ENCODE measurements around the gene BRS3. TPM values are rescaled to one million over a fixed set of nuclear protein-coding genes. Genes with fewer than 3 reads are reported as not detected.

The BRS3 gene
- total RNA-seq, 1 donor from 2014 or later, result not detected

GRCh38 chrX:136480383-136480782 is 7.4 kb upstream of the BRS3 start:
- Mint-ChIP-seq H3K27me3 (ENCODE audit: insufficient read depth, low read depth) (peaks cover 2% of the 10 kb centered on the region), H3K4me3 (no peak overlapping the region), H3K36me3 (no peaks in the 10 kb centered on the region), H3K27ac (no peak overlapping the region), H3K4me1 (no peaks in the 10 kb centered on the region), H3K9me3 (peaks cover 9% of the 10 kb centered on the region)
- DNase-seq (ENCODE audit: low spot score), result no peak
- no peaks in the 10 kb centered on the region for H3K36me3 ChIP-seq
- H2AFZ ChIP-seq (replicated peaks), result no peak overlapping the region
- H4K20me1 ChIP-seq (ENCODE audit: low read depth), result no peaks in the 10 kb centered on the region
- no peak overlapping the region for H3K27ac ChIP-seq
- H3K27me3 ChIP-seq, result peaks cover 21% of the 10 kb centered on the region
- no peaks in the 10 kb centered on the region for H3K79me2 ChIP-seq (ENCODE audit: low read depth)
- no peaks in the 10 kb centered on the region for H3F3A ChIP-seq (ENCODE audit: low read depth)
- no peak overlapping the region for H3K4me2 ChIP-seq
- H3K9ac ChIP-seq, result no peak overlapping the region
- H3K9me3 ChIP-seq (ENCODE audit: low read depth), result no peaks in the 10 kb centered on the region
- TF ChIP-seq EZH2phosphoT487 (IDR thresholded peaks at IDR 0.05) (no peak), CTCF (IDR thresholded peaks at IDR 0.05) (no peak)
- no peaks in the 10 kb centered on the region for H3K4me1 ChIP-seq
- no peak overlapping the region for H3K4me3 ChIP-seq

GRCh38 chrX:136488706-136489105 is 959 bp downstream of the BRS3 start:
- H2AFZ ChIP-seq (replicated peaks), result no peak overlapping the region
- no peaks in the 10 kb centered on the region for H3K36me3 ChIP-seq
- no peak overlapping the region for H3K4me2 ChIP-seq
- Mint-ChIP-seq H3K36me3 (no peaks in the 10 kb centered on the region), H3K4me1 (no peaks in the 10 kb centered on the region), H3K27ac (no peak overlapping the region), H3K9me3 (peaks cover 2% of the 10 kb centered on the region), H3K4me3 (no peak overlapping the region), H3K27me3 (ENCODE audit: insufficient read depth, low read depth) (peaks cover 3% of the 10 kb centered on the region)
- H3F3A ChIP-seq (ENCODE audit: low read depth), result no peaks in the 10 kb centered on the region
- no peak overlapping the region for H3K4me3 ChIP-seq
- no peaks in the 10 kb centered on the region for H3K4me1 ChIP-seq
- H3K9me3 ChIP-seq (ENCODE audit: low read depth), result peaks cover under 1% of the 10 kb centered on the region
- no peak for DNase-seq (ENCODE audit: low spot score)
- no peak overlapping the region for H3K9ac ChIP-seq
- H3K79me2 ChIP-seq (ENCODE audit: low read depth), result no peaks in the 10 kb centered on the region
- peaks cover 72% of the 10 kb centered on the region for H3K27me3 ChIP-seq
- H3K27ac ChIP-seq, result no peak overlapping the region
- TF ChIP-seq EZH2phosphoT487 (IDR thresholded peaks at IDR 0.05) (no peak), CTCF (IDR thresholded peaks at IDR 0.05) (no peak), EZH2 (IDR thresholded peaks at IDR 0.05) (no peak)
- no peaks in the 10 kb centered on the region for H4K20me1 ChIP-seq (ENCODE audit: low read depth)

- H3K27ac Mint-ChIP-seq, result no peak overlapping the region
- Histone ChIP-seq H3K27ac (no peak overlapping the region), H2AFZ (replicated peaks) (peak overlapping the region; percentile 68), H3K4me2 (no peak overlapping the region), H3K4me1 (no peaks in the 10 kb centered on the region), H3K79me2 (ENCODE audit: low read depth) (no peaks in the 10 kb centered on the region), H3F3A (ENCODE audit: low read depth) (peaks cover 8% of the 10 kb centered on the region), H3K9me3 (ENCODE audit: low read depth) (peaks cover 5% of the 10 kb centered on the region), H4K20me1 (ENCODE audit: low read depth) (no peaks in the 10 kb centered on the region), H3K4me3 (no peak overlapping the region), H3K36me3 (no peaks in the 10 kb centered on the region), H3K9ac (no peak overlapping the region), H3K27me3 (peaks cover 41% of the 10 kb centered on the region)
- H3K27me3 Mint-ChIP-seq (ENCODE audit: insufficient read depth, low read depth), result peaks cover 3% of the 10 kb centered on the region
- no peak for TF ChIP-seq EZH2phosphoT487 (IDR thresholded peaks at IDR 0.05)
- peak; percentile 36 for TF ChIP-seq CTCF (IDR thresholded peaks at IDR 0.05)
- peaks cover 5% of the 10 kb centered on the region for H3K9me3 Mint-ChIP-seq
- peak; percentile 3 for DNase-seq (ENCODE audit: low spot score)
- H3K36me3 Mint-ChIP-seq, result no peaks in the 10 kb centered on the region
- no peak overlapping the region for H3K4me3 Mint-ChIP-seq
- no peaks in the 10 kb centered on the region for H3K4me1 Mint-ChIP-seq
Measured at GRCh38 chrX:136491832-136492231, 4.1 kb downstream of the BRS3 start.

Data from neural progenitor cell (in vitro differentiated cells).